Cardiac atrium fibroblast (primary cell): ENCODE measurements around the gene OR6C68. TPM values are rescaled to one million over a fixed set of nuclear protein-coding genes. Genes with fewer than 3 reads are reported as not detected.

ENCODE experiments used
- total RNA-seq: library from RNA; depleted of rRNA; stranded (reverse); fragments of >200 nt; gene quantifications from 2 replicates; pipeline ENCODE4 v1.2.3, GENCODE V29; 2015

OR6C68 gene
- total RNA-seq = not detected in 2 replicates

GRCh38 chr12:55492078-55492477 lies at the start of gene OR6C68:
TSS of gene OR6C68 (plus strand) at chr12:55492378. CDS start at chr12:55492378, 0 bp downstream.

GRCh38 chr12:55443776-55444175 lies 48.4 kb upstream of the OR6C68 start, which contains the start of gene OR6C2:
TSS of gene OR6C2 (plus strand) at chr12:55444076. CDS start at chr12:55452214, 8,138 bp downstream.

GRCh38 chr12:55470088-55470829 lies 21.9 kb upstream of the OR6C68 start, which contains the start of gene OR6C70:
TSS of gene OR6C70 (minus strand) at chr12:55470138. CDS start at chr12:55470138, 0 bp downstream.

Other genes with a start within 250 kb of the OR6C68 start
- not detected in 2 replicates for gene OR6C74, start 247.8 kb upstream of the OR6C68 start, total RNA-seq
- not detected in 2 replicates for gene OR6C6, start 195.8 kb upstream of the OR6C68 start, total RNA-seq
- gene OR6C1, start 178.0 kb upstream of the OR6C68 start, total RNA-seq = not detected in 2 replicates
- gene OR6C3, start 161.6 kb upstream of the OR6C68 start, total RNA-seq = not detected in 2 replicates
- not detected in 2 replicates for gene OR6C75, start 129.4 kb upstream of the OR6C68 start, total RNA-seq
- gene OR6C65, start 91.8 kb upstream of the OR6C68 start, total RNA-seq = not detected in 2 replicates
- gene OR6C76, start 66.1 kb upstream of the OR6C68 start, total RNA-seq = not detected in 2 replicates
- gene OR6C2, start 48.3 kb upstream of the OR6C68 start, total RNA-seq = not detected in 2 replicates
- gene OR6C70, start 22.2 kb upstream of the OR6C68 start, total RNA-seq = not detected in 2 replicates
- not detected in 2 replicates for gene OR6C4, start 57.2 kb downstream of the OR6C68 start, total RNA-seq
- not detected in 2 replicates for gene OR2AP1, start 80.1 kb downstream of the OR6C68 start, total RNA-seq
- gene OR10P1, start 144.5 kb downstream of the OR6C68 start, total RNA-seq = not detected in 2 replicates
- gene ITGA7, start 215.5 kb downstream of the OR6C68 start, total RNA-seq = 4.0 and 6.8 TPM in 2 replicates
- 89.1 and 122 TPM in 2 replicates for gene BLOC1S1, start 223.7 kb downstream of the OR6C68 start, total RNA-seq
- gene RDH5, start 228.0 kb downstream of the OR6C68 start, total RNA-seq = 7.2 and 10.0 TPM in 2 replicates
- gene CD63, start 236.6 kb downstream of the OR6C68 start, total RNA-seq = 1,164 and 1,497 TPM in 2 replicates